Measurements from ENCODE around the gene DNA2. TPM values are rescaled to one million over a fixed set of nuclear protein-coding genes. Genes with fewer than 3 reads are reported as not detected.

The DNA2 gene
- total and polyA plus RNA-seq, 2 of the 13 experiments (the other 11 are each of a cell fraction or from before 2014, with no cell fraction given) = 4.8 to 27.3 TPM

DNA sequence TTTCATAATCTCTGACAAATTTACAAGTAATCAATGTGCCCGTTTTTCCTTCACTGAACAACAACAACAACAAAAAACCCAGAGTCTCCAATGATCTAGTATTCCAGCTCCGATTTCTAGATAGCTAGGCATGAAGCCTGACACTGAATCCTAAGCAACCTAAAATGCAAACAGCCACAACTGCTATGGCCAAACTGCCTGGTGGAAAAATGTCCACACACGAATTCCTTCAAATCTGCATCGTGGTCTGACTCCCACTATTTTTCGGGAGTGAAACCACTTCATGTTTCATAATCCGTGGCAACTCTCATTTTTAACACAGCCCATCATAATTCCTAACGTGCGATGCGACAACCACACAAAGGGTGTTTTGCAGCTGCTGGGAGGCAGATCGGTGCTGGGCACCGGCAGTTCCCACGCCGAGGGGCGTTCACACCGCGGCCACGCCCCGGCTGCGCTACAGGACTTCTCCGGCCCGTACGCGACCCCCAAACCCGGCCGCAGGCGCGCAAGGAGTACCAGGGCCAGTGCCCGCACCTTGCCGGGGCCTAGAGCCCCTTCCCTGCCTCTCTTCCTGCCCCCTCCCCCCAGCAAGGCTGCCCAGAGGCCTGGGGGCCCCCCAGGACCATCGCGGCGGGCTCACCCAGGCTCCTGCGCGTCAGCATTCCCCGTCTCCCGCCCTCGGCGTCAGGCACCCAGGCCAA is 65.5 kb downstream of the DNA2 start (continued):
- TF ChIP-seq, protein P1, sequence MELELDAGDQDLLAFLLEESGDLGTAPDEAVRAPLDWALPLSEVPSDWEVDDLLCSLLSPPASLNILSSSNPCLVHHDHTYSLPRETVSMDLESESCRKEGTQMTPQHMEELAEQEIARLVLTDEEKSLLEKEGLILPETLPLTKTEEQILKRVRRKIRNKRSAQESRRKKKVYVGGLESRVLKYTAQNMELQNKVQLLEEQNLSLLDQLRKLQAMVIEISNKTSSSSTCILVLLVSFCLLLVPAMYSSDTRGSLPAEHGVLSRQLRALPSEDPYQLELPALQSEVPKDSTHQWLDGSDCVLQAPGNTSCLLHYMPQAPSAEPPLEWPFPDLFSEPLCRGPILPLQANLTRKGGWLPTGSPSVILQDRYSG (CRISPR knock-in tag; IDR thresholded peaks at IDR 0.05) = no peak
- TF ChIP-seq POLR2AphosphoS2 (IDR thresholded peaks at IDR 0.05; ENCODE audit: low read depth, low read length) = no peak
- TF ChIP-seq CREBL2 (CRISPR knock-in tag; IDR thresholded peaks at IDR 0.05; ENCODE audit: borderline replicate concordance) = no peak
- no peak for TF ChIP-seq ZNF761 (CRISPR knock-in tag; conservative IDR thresholded peaks at IDR 0.05)
- no peak for TF ChIP-seq HOMEZ (CRISPR knock-in tag; IDR thresholded peaks at IDR 0.05; ENCODE audit: low read depth)
- 0 out of 2 replicates have a peak, but pooled peaks have one; percentile 21 for TF ChIP-seq ZNF501 (CRISPR knock-in tag; IDR thresholded peaks at IDR 0.05)
- no peak for TF ChIP-seq TOPORS (CRISPR knock-in tag; IDR thresholded peaks at IDR 0.05)
- no peak for TF ChIP-seq BCL3 (CRISPR knock-in tag; IDR thresholded peaks at IDR 0.05)
- TF ChIP-seq ZNF232 (CRISPR knock-in tag; IDR thresholded peaks at IDR 0.05; ENCODE audit: borderline replicate concordance) = no peak
- TF ChIP-seq POLR2G (IDR thresholded peaks at IDR 0.05; ENCODE audit: low read depth, low read length) = no peak
- TF ChIP-seq NBN (conservative IDR thresholded peaks at IDR 0.05) = no peak
- no peak for TF ChIP-seq ZNF3 (CRISPR knock-in tag; IDR thresholded peaks at IDR 0.05)
- TF ChIP-seq E2F5 (CRISPR knock-in tag; conservative IDR thresholded peaks at IDR 0.05) = no peak
- TF ChIP-seq ZNF652 (CRISPR knock-in tag; IDR thresholded peaks at IDR 0.05; ENCODE audit: borderline replicate concordance, low read depth) = peak; percentile 70
- no peak for TF ChIP-seq HNRNPK (IDR thresholded peaks at IDR 0.05; ENCODE audit: low read depth, low read length, poor library complexity, severe bottlenecking)
- TF ChIP-seq ZNF740 (CRISPR knock-in tag; IDR thresholded peaks at IDR 0.05) = no peak
- TF ChIP-seq KAT7 (CRISPR knock-in tag; IDR thresholded peaks at IDR 0.05; ENCODE audit: borderline replicate concordance) = no peak
- no peak for TF ChIP-seq ZFX (CRISPR knock-in tag; IDR thresholded peaks at IDR 0.05; ENCODE audit: low read depth)
- peak; percentile 54; the same call in 1 of the 2 replicates for TF ChIP-seq MEIS1 (CRISPR knock-in tag; IDR thresholded peaks at IDR 0.05; ENCODE audit: borderline replicate concordance)
- no peak for TF ChIP-seq ZNF441 (CRISPR knock-in tag; IDR thresholded peaks at IDR 0.05; ENCODE audit: borderline replicate concordance)
- no peak for TF ChIP-seq HNRNPUL1 (IDR thresholded peaks at IDR 0.05; ENCODE audit: low read depth, low read length)
- TF ChIP-seq, protein P2, sequence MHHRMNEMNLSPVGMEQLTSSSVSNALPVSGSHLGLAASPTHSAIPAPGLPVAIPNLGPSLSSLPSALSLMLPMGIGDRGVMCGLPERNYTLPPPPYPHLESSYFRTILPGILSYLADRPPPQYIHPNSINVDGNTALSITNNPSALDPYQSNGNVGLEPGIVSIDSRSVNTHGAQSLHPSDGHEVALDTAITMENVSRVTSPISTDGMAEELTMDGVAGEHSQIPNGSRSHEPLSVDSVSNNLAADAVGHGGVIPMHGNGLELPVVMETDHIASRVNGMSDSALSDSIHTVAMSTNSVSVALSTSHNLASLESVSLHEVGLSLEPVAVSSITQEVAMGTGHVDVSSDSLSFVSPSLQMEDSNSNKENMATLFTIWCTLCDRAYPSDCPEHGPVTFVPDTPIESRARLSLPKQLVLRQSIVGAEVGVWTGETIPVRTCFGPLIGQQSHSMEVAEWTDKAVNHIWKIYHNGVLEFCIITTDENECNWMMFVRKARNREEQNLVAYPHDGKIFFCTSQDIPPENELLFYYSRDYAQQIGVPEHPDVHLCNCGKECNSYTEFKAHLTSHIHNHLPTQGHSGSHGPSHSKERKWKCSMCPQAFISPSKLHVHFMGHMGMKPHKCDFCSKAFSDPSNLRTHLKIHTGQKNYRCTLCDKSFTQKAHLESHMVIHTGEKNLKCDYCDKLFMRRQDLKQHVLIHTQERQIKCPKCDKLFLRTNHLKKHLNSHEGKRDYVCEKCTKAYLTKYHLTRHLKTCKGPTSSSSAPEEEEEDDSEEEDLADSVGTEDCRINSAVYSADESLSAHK (CRISPR knock-in tag; IDR thresholded peaks at IDR 0.05; ENCODE audit: borderline replicate concordance) = no peak
- TF ChIP-seq CHD2 (IDR thresholded peaks at IDR 0.05; ENCODE audit: low read depth, low read length) = no peak

Measured in HepG2 (cell line).